ENCODE measurements around the gene GLIPR2. TPM values are rescaled to one million over a fixed set of nuclear protein-coding genes. Genes with fewer than 3 reads are reported as not detected.

The GLIPR2 gene
- total and polyA plus RNA-seq, 2 of the 4 experiments (the other 2 are of a cell fraction): 35.8 to 43.3 TPM

DNA sequence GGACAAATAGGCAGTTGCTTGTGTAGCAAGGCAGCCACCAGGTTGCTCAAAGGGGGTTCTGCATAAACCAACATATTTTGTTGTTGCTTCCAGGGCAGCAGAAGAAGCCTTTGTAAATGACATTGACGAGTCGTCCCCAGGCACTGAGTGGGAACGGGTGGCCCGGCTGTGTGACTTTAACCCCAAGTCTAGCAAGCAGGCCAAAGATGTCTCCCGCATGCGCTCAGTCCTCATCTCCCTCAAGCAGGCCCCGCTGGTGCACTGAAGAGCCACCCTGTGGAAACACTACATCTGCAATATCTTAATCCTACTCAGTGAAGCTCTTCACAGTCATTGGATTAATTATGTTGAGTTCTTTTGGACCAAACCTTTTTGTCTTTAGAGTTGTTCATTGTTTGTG lies 75.0 kb downstream of the GLIPR2 start:
- H2AK9ac ChIP-seq (replicated peaks; ENCODE audit: low read depth, low read length, poor library complexity): no peak overlapping the region
- POLR2A ChIA-PET (ENCODE audit: unreplicated experiment): no interaction called here
- dilution Hi-C loops (cut with HindIII; ENCODE audit: low sequenced_read_pairs, unreplicated experiment): no loop called here
- intact Hi-C loops (cut with micrococcal nuclease): loop anchor here (5.0 kb wide), 1 partner anchor 116 kb away; no protein-coding TSS in a partner anchor
- no peak overlapping the region for H2BK120ac ChIP-seq (ENCODE audit: low read depth, low read length)
- no peak for TF ChIP-seq FOS (IDR thresholded peaks at IDR 0.05; ENCODE audit: low read depth, low read length)
- no peak for TF ChIP-seq MXI1 (IDR thresholded peaks at IDR 0.05; ENCODE audit: borderline replicate concordance, low read depth, low read length)
- TF ChIP-seq, protein P1, sequence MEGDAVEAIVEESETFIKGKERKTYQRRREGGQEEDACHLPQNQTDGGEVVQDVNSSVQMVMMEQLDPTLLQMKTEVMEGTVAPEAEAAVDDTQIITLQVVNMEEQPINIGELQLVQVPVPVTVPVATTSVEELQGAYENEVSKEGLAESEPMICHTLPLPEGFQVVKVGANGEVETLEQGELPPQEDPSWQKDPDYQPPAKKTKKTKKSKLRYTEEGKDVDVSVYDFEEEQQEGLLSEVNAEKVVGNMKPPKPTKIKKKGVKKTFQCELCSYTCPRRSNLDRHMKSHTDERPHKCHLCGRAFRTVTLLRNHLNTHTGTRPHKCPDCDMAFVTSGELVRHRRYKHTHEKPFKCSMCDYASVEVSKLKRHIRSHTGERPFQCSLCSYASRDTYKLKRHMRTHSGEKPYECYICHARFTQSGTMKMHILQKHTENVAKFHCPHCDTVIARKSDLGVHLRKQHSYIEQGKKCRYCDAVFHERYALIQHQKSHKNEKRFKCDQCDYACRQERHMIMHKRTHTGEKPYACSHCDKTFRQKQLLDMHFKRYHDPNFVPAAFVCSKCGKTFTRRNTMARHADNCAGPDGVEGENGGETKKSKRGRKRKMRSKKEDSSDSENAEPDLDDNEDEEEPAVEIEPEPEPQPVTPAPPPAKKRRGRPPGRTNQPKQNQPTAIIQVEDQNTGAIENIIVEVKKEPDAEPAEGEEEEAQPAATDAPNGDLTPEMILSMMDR (conservative IDR thresholded peaks at IDR 0.05; ENCODE audit: low read depth, low read length): no peak
- no peak for TF ChIP-seq RCOR1 (IDR thresholded peaks at IDR 0.05; ENCODE audit: insufficient replicate concordance, low read length)
- 83% methylated on average over 4 of the region's 7 CpGs; no CpG with 5 or more reads in 1 of the 2 experiments for WGBS, 2 experiments (ENCODE audit: extremely low coverage in 2 of 2, insufficient read length in 1 of 2)
- CTCF ChIA-PET: interaction anchor here (2.4 kb wide), 1 partner anchor 22 kb away, joined by 6 read pairs; no protein-coding TSS in a partner anchor
- no peak overlapping the region for H2BK15ac ChIP-seq (ENCODE audit: low read depth, low read length)
- peaks cover 44% of the 10 kb centered on the region for H3K9me1 ChIP-seq (ENCODE audit: insufficient read depth, low read length)
- no peak overlapping the region for H3K23ac ChIP-seq (ENCODE audit: low read depth, low read length)
- no peak overlapping the region for H2AFZ ChIP-seq (replicated peaks; ENCODE audit: low read length, poor library complexity)
- H3K18ac ChIP-seq (ENCODE audit: low read depth, low read length): no peak overlapping the region
- DNase-seq (no peak), ATAC-seq (ENCODE audit: low read depth) (no peak)
- H4K91ac ChIP-seq (ENCODE audit: insufficient read depth, low read depth, low read length): no peak overlapping the region
- H4K8ac ChIP-seq (ENCODE audit: low read depth in 2 of 2, low read length in 2 of 2): no peak overlapping the region
- H3K9ac ChIP-seq (ENCODE audit: low read depth, low read length): no peak overlapping the region
- peaks cover 56 to 89% of the 10 kb centered on the region in 2 experiments for H3K79me1 ChIP-seq (ENCODE audit: low read depth in 1 of 2, low read length in 2 of 2)
- no peak overlapping the region for H2BK20ac ChIP-seq (ENCODE audit: low read depth, low read length)
- H4K5ac ChIP-seq (ENCODE audit: low read depth, low read length): no peak overlapping the region
- H2AK5ac ChIP-seq (ENCODE audit: low read depth, low read length): no peak overlapping the region
- H3K36me3 ChIP-seq (ENCODE audit: control insufficient read depth, insufficient read depth, low read length): peaks cover 63% of the 10 kb centered on the region
- no peak overlapping the region for H3K4ac ChIP-seq (ENCODE audit: low read depth, low read length)
- no peak overlapping the region for H2BK5ac ChIP-seq (ENCODE audit: low read depth, low read length, poor library complexity, severe bottlenecking)
- no TSS peak for BruUV-seq (replicated peaks)
- peaks cover 75% of the 10 kb centered on the region for H4K20me1 ChIP-seq (ENCODE audit: insufficient read depth, low read length)
- H3K56ac ChIP-seq (ENCODE audit: extremely low read depth, insufficient read depth, low read length): no peak overlapping the region
- H3K4me2 ChIP-seq (ENCODE audit: low read depth, low read length): no peak overlapping the region
- no peak overlapping the region for H3K14ac ChIP-seq (replicated peaks; ENCODE audit: low read depth, low read length)
- H3K27me3 ChIP-seq (ENCODE audit: control insufficient read depth, insufficient read depth, low read length): no peaks in the 10 kb centered on the region
- H3K9me3 ChIP-seq (ENCODE audit: control insufficient read depth, insufficient read depth, low read length): no peaks in the 10 kb centered on the region
- peaks cover 30% of the 10 kb centered on the region for H3K4me1 ChIP-seq (ENCODE audit: control insufficient read depth, insufficient read depth, low read length)
- no peak overlapping the region for H3K27ac ChIP-seq (ENCODE audit: insufficient read depth, low read length)
- no peak overlapping the region for H3K4me3 ChIP-seq (ENCODE audit: insufficient read depth, low read depth, low read length)
- in situ Hi-C loops (cut with MboI; ENCODE audit: low sequenced_read_pairs): no loop called here
